ENCODE data around the gene GATA6. TPM values are rescaled to one million over a fixed set of nuclear protein-coding genes. Genes with fewer than 3 reads are reported as not detected.
"Not testable (repeated sequence)": the region's sequence is repeated elsewhere in the genome, so short reads cannot be mapped to it uniquely, and the experiment has no call there.

Gene GATA6
- polyA plus RNA-seq, 3 donors = 0.04 TPM; not detected in 2

GRCh38 chr18:22219568-22220355, 50.4 kb downstream of the GATA6 start:
- Histone ChIP-seq H3K79me2 (ENCODE audit: insufficient read depth, low read length) (no peaks in the 10 kb centered on the region), H3K4me1 (ENCODE audit: control insufficient read depth in 1 of 2, insufficient read depth in 2 of 2, low read length in 2 of 2) (no peaks in the 10 kb centered on the region), H3K4me2 (replicated peaks; ENCODE audit: extremely low read depth, low read length, poor library complexity, severe bottlenecking) (no peak overlapping the region), H4K20me1 (ENCODE audit: insufficient read depth, low read length) (no peaks in the 10 kb centered on the region), H2AFZ (ENCODE audit: insufficient read depth, low read depth, low read length, poor library complexity, severe bottlenecking) (no peak overlapping the region), H3K4me3 (replicated peaks in 1 of 3; ENCODE audit: low read depth in 2 of 3, low read length in 3 of 3) (no peak overlapping the region), H3K9me3 (replicated peaks in 1 of 2; ENCODE audit: control insufficient read depth in 1 of 2, insufficient read depth in 1 of 2, low read length in 2 of 2) (no peaks in the 10 kb centered on the region), H3K36me3 (replicated peaks in 1 of 2; ENCODE audit: control insufficient read depth in 1 of 2, insufficient read depth in 2 of 2, low read length in 2 of 2) (no peaks in the 10 kb centered on the region), H3K9ac (ENCODE audit: insufficient read depth, low read length, poor library complexity, severe bottlenecking) (no peak overlapping the region), H3K27me3 (ENCODE audit: control insufficient read depth in 2 of 2, insufficient read depth in 2 of 2, low read length in 2 of 2) (no peaks in the 10 kb centered on the region), H3K27ac (ENCODE audit: low read depth in 1 of 2, low read length in 2 of 2) (no peak overlapping the region)
- Mint-ChIP-seq H3K4me3 (no peak overlapping the region), H3K9me3 (peaks cover 0 to 10% (median 4%) of the 10 kb centered on the region in 7 donors), H3K36me3 (no peaks in the 10 kb centered on the region), H3K27ac (no peak overlapping the region), H3K27me3 (ENCODE audit: low read depth in 3 of 3) (peaks cover 0 to 6% (median 6%) of the 10 kb centered on the region in 3 donors), H3K4me1 (peaks cover 3% of the 10 kb centered on the region)
- no peak for DNase-seq
- TF ChIP-seq CTCF (IDR thresholded peaks at IDR 0.05) = no peak
- intact Hi-C loops (cut with micrococcal nuclease) = no loop called here
- WGBS (ENCODE audit: insufficient coverage) = 92% methylated on average over 11 of the region's 11 CpGs

GRCh38 chr18:22220585-22220984, 51.2 kb downstream of the GATA6 start:
- H3K9me3 ChIP-seq (replicated peaks in 1 of 2; ENCODE audit: control insufficient read depth in 1 of 2, insufficient read depth in 1 of 2, low read length in 2 of 2); H3K4me3 ChIP-seq (replicated peaks in 1 of 3; ENCODE audit: low read depth in 2 of 3, low read length in 3 of 3); H3K79me2 ChIP-seq (ENCODE audit: insufficient read depth, low read length); H3K27ac ChIP-seq (ENCODE audit: low read depth in 1 of 2, low read length in 2 of 2); H3K9ac ChIP-seq (ENCODE audit: insufficient read depth, low read length, poor library complexity, severe bottlenecking); H3K27ac Mint-ChIP-seq; H2AFZ ChIP-seq (ENCODE audit: insufficient read depth, low read depth, low read length, poor library complexity, severe bottlenecking); H3K4me1 Mint-ChIP-seq; DNase-seq; H3K36me3 ChIP-seq (replicated peaks in 1 of 2; ENCODE audit: control insufficient read depth in 1 of 2, insufficient read depth in 2 of 2, low read length in 2 of 2); H3K4me1 ChIP-seq (ENCODE audit: control insufficient read depth in 1 of 2, insufficient read depth in 2 of 2, low read length in 2 of 2); H3K27me3 Mint-ChIP-seq (ENCODE audit: low read depth in 3 of 3); H3K4me2 ChIP-seq (replicated peaks; ENCODE audit: extremely low read depth, low read length, poor library complexity, severe bottlenecking); H3K36me3 Mint-ChIP-seq; H3K27me3 ChIP-seq (ENCODE audit: control insufficient read depth in 2 of 2, insufficient read depth in 2 of 2, low read length in 2 of 2); intact Hi-C loops (cut with micrococcal nuclease); H3K4me3 Mint-ChIP-seq; H4K20me1 ChIP-seq (ENCODE audit: insufficient read depth, low read length); H3K9me3 Mint-ChIP-seq: not testable (repeated sequence)

All from CD14-positive monocyte (primary cell).